SK-N-SH treated with all-trans-retinoic acid at 6 μM for 48 hours (cell line): ENCODE data around the gene TMEM253.

Experiments
- ATAC-seq: fragments of 200-7000 bp; cut with Tn5 transposase; 3 replicates; pipeline ENCODE4 v1.9.1; 2020; ENCODE audit warnings: mild to moderate bottlenecking, moderate library complexity
- ARNTL ChIP-seq: fragments of 450-650 bp; formaldehyde crosslinking; IDR thresholded peaks from 2 replicates; pipeline ENCODE4 v1.5.0; 2020; ENCODE audit warnings: low read depth, mild to moderate bottlenecking, moderate library complexity, borderline replicate concordance
- BACH2 ChIP-seq: fragments of 250-450 bp; sonication (Bioruptor Pico); IDR thresholded peaks from 2 replicates; pipeline ENCODE4 v1.9.0; 2021; ENCODE audit warnings: mild to moderate bottlenecking, borderline replicate concordance
- CSDC2 ChIP-seq: fragments of 250-450 bp; sonication (Bioruptor Pico); IDR thresholded peaks from 2 replicates; pipeline ENCODE4 v1.5.0; 2020; ENCODE audit warnings: mild to moderate bottlenecking, moderate library complexity
- ESRRG ChIP-seq: fragments of 250-450 bp; sonication (Bioruptor Pico); IDR thresholded peaks from 2 replicates; pipeline ENCODE4 v1.6.1; 2021; ENCODE audit warnings: mild to moderate bottlenecking
- GLIS3 ChIP-seq: fragments of 250-450 bp; sonication (Bioruptor Pico); IDR thresholded peaks from 2 replicates; pipeline ENCODE4 v1.5.0; 2020; ENCODE audit warnings: mild to moderate bottlenecking, moderate library complexity
- OSR1 ChIP-seq: fragments of 250-450 bp; sonication (Bioruptor Pico); IDR thresholded peaks from 2 replicates; pipeline ENCODE4 v1.8.0; 2022; ENCODE audit warnings: moderate library complexity, mild to moderate bottlenecking, inconsistent platforms
- PPARA ChIP-seq: fragments of 250-450 bp; sonication (Bioruptor Pico); IDR thresholded peaks from 2 replicates; pipeline ENCODE4 v1.5.0; 2020; ENCODE audit warnings: mild to moderate bottlenecking, borderline replicate concordance
- RARB ChIP-seq: fragments of 250-450 bp; sonication (Bioruptor Pico); IDR thresholded peaks from 2 replicates; pipeline ENCODE4 v1.8.0; 2021; ENCODE audit warnings: mild to moderate bottlenecking, moderate library complexity
- TCF4 ChIP-seq: fragments of 250-450 bp; sonication (Bioruptor Pico); IDR thresholded peaks from 2 replicates; pipeline ENCODE4 v1.8.0; 2021; ENCODE audit warnings: mild to moderate bottlenecking, moderate library complexity, borderline replicate concordance
- TOX ChIP-seq: fragments of 250-450 bp; sonication (Bioruptor Pico); IDR thresholded peaks from 2 replicates; pipeline ENCODE4 v1.8.0; 2021; ENCODE audit warnings: mild to moderate bottlenecking, moderate library complexity, borderline replicate concordance
- ZC3H10 ChIP-seq: fragments of 250-450 bp; sonication (Bioruptor Pico); IDR thresholded peaks from 2 replicates; pipeline ENCODE4 v1.5.1; 2021; ENCODE audit warnings: mild to moderate bottlenecking, moderate library complexity
- ZFP3 ChIP-seq: fragments of 250-450 bp; sonication (Bioruptor Pico); IDR thresholded peaks from 2 replicates; pipeline ENCODE4 v1.5.0; 2020; ENCODE audit warnings: mild to moderate bottlenecking, moderate library complexity
- ZFP30 ChIP-seq: fragments of 450-650 bp; formaldehyde crosslinking; IDR thresholded peaks from 2 replicates; pipeline ENCODE4 v1.5.0; 2022; ENCODE audit warnings: mild to moderate bottlenecking, moderate library complexity
- ZNF565 ChIP-seq: fragments of 450-650 bp; formaldehyde crosslinking; conservative IDR thresholded peaks from 2 replicates; pipeline ENCODE4 v1.5.0; 2020; ENCODE audit warnings: low read depth, mild to moderate bottlenecking, moderate library complexity
- ZNF70 ChIP-seq: fragments of 450-650 bp; formaldehyde crosslinking; IDR thresholded peaks from 2 replicates; pipeline ENCODE4 v1.5.0; 2020; ENCODE audit warnings: mild to moderate bottlenecking, moderate library complexity
- ZNF8 ChIP-seq: fragments of 450-650 bp; formaldehyde crosslinking; IDR thresholded peaks from 2 replicates; pipeline ENCODE4 v1.5.0; 2020; ENCODE audit warnings: mild to moderate bottlenecking, moderate library complexity
- TF ChIP-seq, protein P1 (sequence below): fragments of 250-450 bp; sonication (Bioruptor Pico); IDR thresholded peaks from 2 replicates; pipeline ENCODE4 v1.8.0; 2021; ENCODE audit warnings: low read depth, mild to moderate bottlenecking, moderate library complexity, borderline replicate concordance
- TF ChIP-seq, protein P2 (sequence below): fragments of 250-450 bp; sonication (Bioruptor Pico); IDR thresholded peaks from 2 replicates; pipeline ENCODE4 v1.5.1; 2020; ENCODE audit warnings: low read depth, mild to moderate bottlenecking, moderate library complexity
- TF ChIP-seq, protein P3 (sequence below): fragments of 250-450 bp; sonication (Bioruptor Pico); IDR thresholded peaks from 2 replicates; pipeline ENCODE4 v1.5.1; 2021; ENCODE audit warnings: mild to moderate bottlenecking, moderate library complexity
- TF ChIP-seq, protein P4 (sequence below): fragments of 250-450 bp; sonication (Bioruptor Pico); IDR thresholded peaks from 2 replicates; pipeline ENCODE4 v1.8.0; 2020; ENCODE audit warnings: mild to moderate bottlenecking, moderate library complexity, borderline replicate concordance

The TMEM253 gene

DNA sequence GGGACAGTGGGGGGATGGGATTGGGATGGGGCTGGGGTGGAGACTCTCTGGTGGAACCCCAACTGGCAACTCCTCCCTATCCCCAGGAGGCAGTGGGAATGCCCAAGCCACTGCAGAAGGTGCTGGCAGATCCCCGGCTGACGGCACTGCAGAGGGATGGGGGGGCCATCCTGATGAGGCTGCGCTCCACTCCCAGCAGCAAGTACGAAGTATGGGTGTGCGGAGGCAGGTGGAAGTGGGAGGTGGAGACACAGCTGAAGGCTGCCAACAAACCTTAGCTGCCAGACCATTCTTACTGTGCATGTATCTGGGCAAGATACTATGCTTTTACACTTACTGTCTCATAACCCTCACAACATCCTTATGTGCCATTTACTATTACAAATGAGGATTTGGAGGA is 22.6 kb upstream of the TMEM253 start (continued):
- TF ChIP-seq, protein P1, sequence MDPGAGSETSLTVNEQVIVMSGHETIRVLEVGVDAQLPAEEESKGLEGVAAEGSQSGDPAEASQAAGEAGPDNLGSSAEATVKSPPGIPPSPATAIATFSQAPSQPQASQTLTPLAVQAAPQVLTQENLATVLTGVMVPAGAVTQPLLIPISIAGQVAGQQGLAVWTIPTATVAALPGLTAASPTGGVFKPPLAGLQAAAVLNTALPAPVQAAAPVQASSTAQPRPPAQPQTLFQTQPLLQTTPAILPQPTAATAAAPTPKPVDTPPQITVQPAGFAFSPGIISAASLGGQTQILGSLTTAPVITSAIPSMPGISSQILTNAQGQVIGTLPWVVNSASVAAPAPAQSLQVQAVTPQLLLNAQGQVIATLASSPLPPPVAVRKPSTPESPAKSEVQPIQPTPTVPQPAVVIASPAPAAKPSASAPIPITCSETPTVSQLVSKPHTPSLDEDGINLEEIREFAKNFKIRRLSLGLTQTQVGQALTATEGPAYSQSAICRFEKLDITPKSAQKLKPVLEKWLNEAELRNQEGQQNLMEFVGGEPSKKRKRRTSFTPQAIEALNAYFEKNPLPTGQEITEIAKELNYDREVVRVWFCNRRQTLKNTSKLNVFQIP (CRISPR knock-in tag): no peak
- no peak for TF ChIP-seq RARB
- no peak for TF ChIP-seq ZNF70 (CRISPR knock-in tag)
- TF ChIP-seq ZNF565: no peak
- TF ChIP-seq, protein P2, sequence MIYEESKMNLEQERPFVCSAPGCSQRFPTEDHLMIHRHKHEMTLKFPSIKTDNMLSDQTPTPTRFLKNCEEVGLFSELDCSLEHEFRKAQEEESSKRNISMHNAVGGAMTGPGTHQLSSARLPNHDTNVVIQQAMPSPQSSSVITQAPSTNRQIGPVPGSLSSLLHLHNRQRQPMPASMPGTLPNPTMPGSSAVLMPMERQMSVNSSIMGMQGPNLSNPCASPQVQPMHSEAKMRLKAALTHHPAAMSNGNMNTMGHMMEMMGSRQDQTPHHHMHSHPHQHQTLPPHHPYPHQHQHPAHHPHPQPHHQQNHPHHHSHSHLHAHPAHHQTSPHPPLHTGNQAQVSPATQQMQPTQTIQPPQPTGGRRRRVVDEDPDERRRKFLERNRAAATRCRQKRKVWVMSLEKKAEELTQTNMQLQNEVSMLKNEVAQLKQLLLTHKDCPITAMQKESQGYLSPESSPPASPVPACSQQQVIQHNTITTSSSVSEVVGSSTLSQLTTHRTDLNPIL (CRISPR knock-in tag): no peak
- TF ChIP-seq BACH2 (CRISPR knock-in tag): no peak

DNA sequence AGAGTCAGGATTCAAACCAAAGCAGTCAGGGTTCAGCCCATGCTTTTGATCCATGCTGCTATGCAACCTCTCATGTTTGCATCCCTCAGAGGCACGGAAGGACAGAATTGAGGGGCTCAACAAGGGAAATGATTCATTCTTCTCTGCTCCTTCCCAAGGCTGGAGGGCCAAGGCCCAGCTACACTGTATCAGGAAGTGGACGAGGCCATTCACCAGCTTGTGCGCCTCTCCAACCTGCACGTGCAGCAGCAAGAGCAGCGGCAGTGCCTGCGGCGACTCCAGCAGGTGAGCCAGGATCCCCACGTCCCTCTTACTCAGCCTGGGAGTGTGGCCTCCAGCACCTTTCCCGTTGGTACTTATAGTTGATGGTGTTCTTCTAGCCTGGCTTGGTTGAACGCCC is 22.1 kb upstream of the TMEM253 start:
- no peak for TF ChIP-seq ZNF8
- no peak for TF ChIP-seq GLIS3
- no peak for ATAC-seq

DNA sequence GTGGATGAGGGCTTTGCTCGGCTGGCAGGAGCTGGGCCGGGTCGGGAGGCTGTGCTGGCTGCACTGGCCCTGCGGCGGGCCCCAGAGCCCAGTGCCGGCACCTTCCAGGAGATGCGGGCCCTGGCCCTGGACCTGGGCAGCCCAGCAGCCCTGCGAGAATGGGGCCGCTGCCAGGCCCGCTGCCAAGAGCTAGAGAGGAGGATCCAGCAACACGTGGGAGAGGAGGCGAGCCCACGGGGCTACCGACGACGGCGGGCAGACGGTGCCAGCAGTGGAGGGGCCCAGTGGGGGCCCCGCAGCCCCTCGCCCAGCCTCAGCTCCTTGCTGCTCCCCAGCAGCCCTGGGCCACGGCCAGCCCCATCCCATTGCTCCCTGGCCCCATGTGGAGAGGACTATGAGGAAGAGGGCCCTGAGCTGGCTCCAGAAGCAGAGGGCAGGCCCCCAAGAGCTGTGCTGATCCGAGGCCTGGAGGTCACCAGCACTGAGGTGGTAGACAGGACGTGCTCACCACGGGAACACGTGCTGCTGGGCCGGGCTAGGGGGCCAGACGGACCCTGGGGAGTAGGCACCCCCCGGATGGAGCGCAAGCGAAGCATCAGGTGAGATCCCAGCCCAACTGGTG is 19.2 kb upstream of the TMEM253 start:
- ATAC-seq: no peak

DNA sequence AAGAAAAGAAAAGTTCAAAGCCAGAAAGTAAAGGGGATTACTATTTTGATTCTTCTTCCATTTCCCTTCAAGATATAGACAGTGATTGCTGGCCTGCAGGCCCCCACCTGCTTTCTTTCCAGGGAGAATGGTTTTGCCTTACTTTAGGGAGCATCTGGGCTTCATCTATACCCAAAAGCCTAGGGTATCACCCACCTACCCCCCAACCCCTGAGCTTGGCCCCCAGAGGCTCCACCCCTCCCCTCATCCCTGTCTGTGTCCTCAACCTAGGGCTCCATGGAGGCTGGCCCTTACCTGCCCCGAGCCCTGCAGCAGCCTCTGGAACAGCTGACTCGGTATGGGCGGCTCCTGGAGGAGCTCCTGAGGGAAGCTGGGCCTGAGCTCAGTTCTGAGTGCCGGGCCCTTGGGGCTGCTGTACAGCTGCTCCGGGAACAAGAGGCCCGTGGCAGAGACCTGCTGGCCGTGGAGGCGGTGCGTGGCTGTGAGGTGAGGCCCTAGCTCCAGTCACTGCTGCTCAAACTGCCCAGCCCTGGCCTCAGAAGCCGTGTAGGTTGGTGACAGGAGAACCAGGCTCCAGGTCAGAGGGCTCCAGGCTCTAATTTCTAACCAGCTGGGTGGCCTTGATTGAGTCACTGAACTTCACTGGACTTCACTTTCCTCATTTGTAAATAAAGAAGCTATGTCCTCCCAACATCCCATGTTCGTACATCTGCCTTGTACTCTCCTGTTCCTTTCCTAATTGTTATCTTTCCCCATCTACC is 17.1 kb upstream of the TMEM253 start:
- TF ChIP-seq OSR1 (CRISPR knock-in tag): no peak
- no peak for TF ChIP-seq ZFP3 (CRISPR knock-in tag)
- no peak for TF ChIP-seq ARNTL (CRISPR knock-in tag)
- TF ChIP-seq, protein P2 (CRISPR knock-in tag): no peak
- TF ChIP-seq ESRRG: no peak
- no peak for TF ChIP-seq RARB
- TF ChIP-seq ZC3H10 (CRISPR knock-in tag): no peak
- no peak for TF ChIP-seq TCF4 (CRISPR knock-in tag)
- no peak for TF ChIP-seq BACH2 (CRISPR knock-in tag)
- TF ChIP-seq, protein P3, sequence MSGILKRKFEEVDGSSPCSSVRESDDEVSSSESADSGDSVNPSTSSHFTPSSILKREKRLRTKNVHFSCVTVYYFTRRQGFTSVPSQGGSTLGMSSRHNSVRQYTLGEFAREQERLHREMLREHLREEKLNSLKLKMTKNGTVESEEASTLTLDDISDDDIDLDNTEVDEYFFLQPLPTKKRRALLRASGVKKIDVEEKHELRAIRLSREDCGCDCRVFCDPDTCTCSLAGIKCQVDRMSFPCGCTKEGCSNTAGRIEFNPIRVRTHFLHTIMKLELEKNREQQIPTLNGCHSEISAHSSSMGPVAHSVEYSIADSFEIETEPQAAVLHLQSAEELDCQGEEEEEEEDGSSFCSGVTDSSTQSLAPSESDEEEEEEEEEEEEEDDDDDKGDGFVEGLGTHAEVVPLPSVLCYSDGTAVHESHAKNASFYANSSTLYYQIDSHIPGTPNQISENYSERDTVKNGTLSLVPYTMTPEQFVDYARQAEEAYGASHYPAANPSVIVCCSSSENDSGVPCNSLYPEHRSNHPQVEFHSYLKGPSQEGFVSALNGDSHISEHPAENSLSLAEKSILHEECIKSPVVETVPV (CRISPR knock-in tag): no peak
- TF ChIP-seq TOX (CRISPR knock-in tag): no peak
- no peak for TF ChIP-seq ZNF70 (CRISPR knock-in tag)
- TF ChIP-seq, protein P4, sequence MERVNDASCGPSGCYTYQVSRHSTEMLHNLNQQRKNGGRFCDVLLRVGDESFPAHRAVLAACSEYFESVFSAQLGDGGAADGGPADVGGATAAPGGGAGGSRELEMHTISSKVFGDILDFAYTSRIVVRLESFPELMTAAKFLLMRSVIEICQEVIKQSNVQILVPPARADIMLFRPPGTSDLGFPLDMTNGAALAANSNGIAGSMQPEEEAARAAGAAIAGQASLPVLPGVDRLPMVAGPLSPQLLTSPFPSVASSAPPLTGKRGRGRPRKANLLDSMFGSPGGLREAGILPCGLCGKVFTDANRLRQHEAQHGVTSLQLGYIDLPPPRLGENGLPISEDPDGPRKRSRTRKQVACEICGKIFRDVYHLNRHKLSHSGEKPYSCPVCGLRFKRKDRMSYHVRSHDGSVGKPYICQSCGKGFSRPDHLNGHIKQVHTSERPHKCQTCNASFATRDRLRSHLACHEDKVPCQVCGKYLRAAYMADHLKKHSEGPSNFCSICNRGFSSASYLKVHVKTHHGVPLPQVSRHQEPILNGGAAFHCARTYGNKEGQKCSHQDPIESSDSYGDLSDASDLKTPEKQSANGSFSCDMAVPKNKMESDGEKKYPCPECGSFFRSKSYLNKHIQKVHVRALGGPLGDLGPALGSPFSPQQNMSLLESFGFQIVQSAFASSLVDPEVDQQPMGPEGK (CRISPR knock-in tag): no peak
- no peak for TF ChIP-seq ZNF8
- no peak for TF ChIP-seq PPARA
- TF ChIP-seq, protein P1 (CRISPR knock-in tag): no peak
- no peak for TF ChIP-seq ZFP30 (CRISPR knock-in tag)
- no peak for ATAC-seq

More for the DNA sequence above, 19.2 kb upstream of the TMEM253 start:
- TF ChIP-seq, protein P3 (CRISPR knock-in tag): no peak
- no peak for TF ChIP-seq CSDC2 (CRISPR knock-in tag)
